Measurements from ENCODE around the gene KCNJ12. TPM values are rescaled to one million over a fixed set of nuclear protein-coding genes. Genes with fewer than 3 reads are reported as not detected.
"Not testable (repeated sequence)": the region's sequence is repeated elsewhere in the genome, so short reads cannot be mapped to it uniquely, and the experiment has no call there.

The KCNJ12 gene
- total RNA-seq, 4 donors from 2014 or later = 3.8 to 14.2 (median 6.3) TPM

DNA sequence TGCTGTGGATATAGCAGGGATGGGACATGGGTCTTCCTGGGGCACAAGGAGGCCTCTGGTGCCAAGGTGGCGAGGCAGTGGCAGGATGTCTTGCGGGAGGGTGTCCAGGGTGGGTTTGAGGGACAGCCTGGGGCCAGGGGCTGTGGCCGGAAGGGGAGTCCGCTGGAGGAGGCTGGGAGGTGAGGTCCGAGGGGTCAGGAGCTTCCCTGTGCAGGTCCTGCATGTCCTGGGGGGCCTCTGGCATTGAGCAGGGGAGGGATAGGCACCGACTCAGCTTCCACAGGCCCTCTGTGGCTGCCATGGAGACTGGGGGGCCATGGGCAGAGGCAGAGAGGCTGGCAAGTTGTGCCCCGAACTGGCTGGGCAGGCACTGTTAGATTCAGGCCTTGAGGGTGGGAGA lies 38.5 kb downstream of the KCNJ12 start:
- intact Hi-C loops (cut with DNase I; ENCODE audit: low total_unique reads); DNase-seq (ENCODE audit: low spot score in 2 of 2); H3K4me3 ChIP-seq (ENCODE audit: low read depth, poor library complexity, severe bottlenecking): not testable (repeated sequence)
- 78 to 80% methylated on average over 7 of the region's 7 CpGs for WGBS, 2 donors

DNA sequence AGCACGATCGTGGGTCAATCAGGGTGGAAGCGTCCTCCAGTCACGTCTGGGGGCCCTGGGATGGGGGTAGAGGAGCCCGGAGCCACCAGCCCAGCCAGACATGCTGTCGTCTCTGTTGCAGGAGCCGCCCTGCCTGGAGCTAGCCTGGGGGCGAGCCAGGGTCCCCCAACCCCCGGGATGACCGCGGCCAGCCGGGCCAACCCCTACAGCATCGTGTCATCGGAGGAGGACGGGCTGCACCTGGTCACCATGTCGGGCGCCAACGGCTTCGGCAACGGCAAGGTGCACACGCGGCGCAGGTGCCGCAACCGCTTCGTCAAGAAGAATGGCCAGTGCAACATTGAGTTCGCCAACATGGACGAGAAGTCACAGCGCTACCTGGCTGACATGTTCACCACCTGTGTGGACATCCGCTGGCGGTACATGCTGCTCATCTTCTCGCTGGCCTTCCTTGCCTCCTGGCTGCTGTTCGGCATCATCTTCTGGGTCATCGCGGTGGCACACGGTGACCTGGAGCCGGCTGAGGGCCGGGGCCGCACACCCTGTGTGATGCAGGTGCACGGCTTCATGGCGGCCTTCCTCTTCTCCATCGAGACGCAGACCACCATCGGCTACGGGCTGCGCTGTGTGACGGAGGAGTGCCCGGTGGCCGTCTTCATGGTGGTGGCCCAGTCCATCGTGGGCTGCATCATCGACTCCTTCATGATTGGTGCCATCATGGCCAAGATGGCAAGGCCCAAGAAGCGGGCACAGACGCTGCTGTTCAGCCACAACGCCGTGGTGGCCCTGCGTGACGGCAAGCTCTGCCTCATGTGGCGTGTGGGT lies 39.2 kb downstream of the KCNJ12 start:
- WGBS, 2 donors = 86 to 93% methylated on average over 39 to 42 of the region's 58 CpGs

DNA sequence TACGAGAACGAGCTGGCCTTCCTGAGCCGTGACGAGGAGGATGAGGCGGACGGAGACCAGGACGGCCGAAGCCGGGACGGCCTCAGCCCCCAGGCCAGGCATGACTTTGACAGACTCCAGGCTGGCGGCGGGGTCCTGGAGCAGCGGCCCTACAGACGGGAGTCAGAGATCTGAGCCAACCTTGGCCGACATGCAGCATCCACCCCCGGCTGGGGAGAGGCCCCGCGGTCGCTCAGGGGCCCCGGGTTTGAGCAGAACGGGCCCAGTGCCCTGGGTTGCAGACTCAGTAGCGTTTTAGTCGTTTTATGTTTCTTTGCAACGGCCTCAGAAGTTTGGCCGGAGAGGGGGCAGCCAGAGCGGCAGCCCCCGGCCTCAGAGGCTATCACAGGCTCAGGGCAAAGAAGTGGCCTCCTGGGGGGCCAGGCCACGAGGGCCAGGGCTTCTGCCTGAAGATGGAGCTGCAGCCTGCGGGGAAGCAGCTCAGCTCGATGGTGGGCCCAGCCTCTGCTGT lies 40.4 kb downstream of the KCNJ12 start:
- intact Hi-C loops (cut with DNase I; ENCODE audit: low total_unique reads); DNase-seq (ENCODE audit: low spot score in 2 of 2); H3K4me3 ChIP-seq (ENCODE audit: low read depth, poor library complexity, severe bottlenecking): not testable (repeated sequence)
- WGBS, 2 donors = 77% methylated on average over 14 to 30 of the region's 30 CpGs

More for the DNA sequence above, 39.2 kb downstream of the KCNJ12 start:
- DNase-seq (ENCODE audit: low spot score in 2 of 2); H3K4me3 ChIP-seq (ENCODE audit: low read depth, poor library complexity, severe bottlenecking); intact Hi-C loops (cut with DNase I; ENCODE audit: low total_unique reads): not testable (repeated sequence)

DNA sequence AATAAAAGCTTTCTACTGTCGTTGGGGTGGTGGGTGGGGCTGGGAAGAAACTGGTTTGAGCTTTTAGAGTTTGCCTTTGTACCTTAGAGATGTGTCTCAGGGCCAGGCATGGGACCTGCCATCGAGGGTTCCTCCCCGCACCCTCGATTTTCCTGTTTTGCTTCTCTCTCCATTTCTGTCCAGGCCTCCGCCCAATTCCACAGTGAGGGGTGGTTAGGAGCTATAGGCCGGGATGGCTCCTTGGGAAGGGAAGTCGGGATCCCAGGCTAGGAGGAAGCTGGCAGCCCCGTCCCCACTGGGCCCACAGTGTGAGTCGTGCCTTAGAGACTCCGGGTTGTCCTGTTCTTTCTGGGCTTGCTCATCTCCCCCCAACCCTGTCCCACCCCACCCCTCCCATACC lies 41.2 kb downstream of the KCNJ12 start:
- H3K4me3 ChIP-seq (ENCODE audit: low read depth, poor library complexity, severe bottlenecking); intact Hi-C loops (cut with DNase I; ENCODE audit: low total_unique reads): not testable (repeated sequence)
- DNase-seq (ENCODE audit: low spot score in 2 of 2) = peak in 1 of 2 donors; percentile 79
- 66 to 72% methylated on average over 10 of the region's 10 CpGs for WGBS, 2 donors

DNA sequence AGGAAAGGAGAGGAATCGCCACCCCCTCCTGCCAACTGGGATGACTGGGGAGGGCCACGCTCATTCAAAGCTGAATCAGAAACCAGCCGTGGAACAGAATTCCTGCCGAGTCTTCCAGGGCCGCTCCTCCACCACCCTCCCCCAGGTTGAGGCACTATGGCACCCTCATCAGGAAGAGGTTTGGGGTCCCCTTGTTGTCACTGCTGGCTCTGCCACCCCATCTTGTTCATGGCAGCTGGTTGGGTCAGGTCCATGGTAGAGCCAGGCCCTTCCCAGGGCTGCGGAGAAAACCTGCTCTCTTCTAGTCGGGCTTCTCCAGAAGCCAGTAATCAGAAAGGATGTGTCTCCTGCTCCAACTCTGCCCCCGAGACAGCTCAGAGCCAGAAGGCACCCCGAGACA lies 41.8 kb downstream of the KCNJ12 start:
- intact Hi-C loops (cut with DNase I; ENCODE audit: low total_unique reads) = no loop called here
- WGBS, 2 donors = 86 to 98% methylated on average over 7 to 8 of the region's 9 CpGs

DNA sequence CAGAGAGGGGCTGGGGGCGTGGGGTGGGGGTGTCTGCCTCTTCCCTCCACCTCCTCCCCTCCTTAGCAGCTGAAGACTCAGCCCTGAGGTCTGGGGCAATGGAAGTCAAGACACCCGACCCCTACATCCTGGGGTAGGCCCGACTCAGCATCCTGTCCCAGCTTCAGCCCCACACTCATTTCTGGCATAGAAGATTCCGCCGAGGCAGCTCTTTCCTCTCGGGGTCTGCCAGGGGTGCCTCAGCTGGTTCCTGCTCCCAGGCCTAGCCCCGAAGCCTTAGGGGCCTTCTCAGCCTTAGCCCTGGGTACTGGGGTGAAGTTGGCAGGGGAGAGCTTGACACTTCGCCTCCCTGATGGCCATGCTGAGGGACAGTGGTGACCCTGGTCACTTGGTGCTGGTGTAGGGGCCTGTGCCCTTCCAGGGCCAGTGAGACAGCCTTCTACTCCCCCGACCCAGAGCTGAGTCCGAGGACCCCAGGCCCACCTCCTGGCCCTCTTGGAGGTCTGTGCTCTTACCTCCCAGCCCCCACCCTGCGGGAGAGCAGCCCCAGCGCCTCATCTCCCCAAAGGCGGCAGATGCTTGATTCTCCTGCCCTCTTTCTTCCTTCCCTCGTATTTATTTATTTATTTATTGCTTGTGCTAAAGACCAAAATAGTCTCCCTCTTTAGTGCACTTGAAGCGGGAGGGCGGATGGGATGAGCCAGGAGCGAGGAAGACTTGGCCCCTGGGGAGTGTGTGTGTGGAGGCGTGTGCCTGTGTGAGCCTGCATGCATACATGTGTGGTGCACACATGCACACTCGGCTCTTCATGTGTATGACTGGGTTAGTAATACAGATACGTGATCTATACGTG lies 42.5 kb downstream of the KCNJ12 start:
- WGBS, 2 donors = 76 to 83% methylated on average over 19 to 21 of the region's 21 CpGs
- intact Hi-C loops (cut with DNase I; ENCODE audit: low total_unique reads) = no loop called here
- TF ChIP-seq POLR2A (IDR thresholded peaks at IDR 0.05) = no peak
- TF ChIP-seq, protein P1, sequence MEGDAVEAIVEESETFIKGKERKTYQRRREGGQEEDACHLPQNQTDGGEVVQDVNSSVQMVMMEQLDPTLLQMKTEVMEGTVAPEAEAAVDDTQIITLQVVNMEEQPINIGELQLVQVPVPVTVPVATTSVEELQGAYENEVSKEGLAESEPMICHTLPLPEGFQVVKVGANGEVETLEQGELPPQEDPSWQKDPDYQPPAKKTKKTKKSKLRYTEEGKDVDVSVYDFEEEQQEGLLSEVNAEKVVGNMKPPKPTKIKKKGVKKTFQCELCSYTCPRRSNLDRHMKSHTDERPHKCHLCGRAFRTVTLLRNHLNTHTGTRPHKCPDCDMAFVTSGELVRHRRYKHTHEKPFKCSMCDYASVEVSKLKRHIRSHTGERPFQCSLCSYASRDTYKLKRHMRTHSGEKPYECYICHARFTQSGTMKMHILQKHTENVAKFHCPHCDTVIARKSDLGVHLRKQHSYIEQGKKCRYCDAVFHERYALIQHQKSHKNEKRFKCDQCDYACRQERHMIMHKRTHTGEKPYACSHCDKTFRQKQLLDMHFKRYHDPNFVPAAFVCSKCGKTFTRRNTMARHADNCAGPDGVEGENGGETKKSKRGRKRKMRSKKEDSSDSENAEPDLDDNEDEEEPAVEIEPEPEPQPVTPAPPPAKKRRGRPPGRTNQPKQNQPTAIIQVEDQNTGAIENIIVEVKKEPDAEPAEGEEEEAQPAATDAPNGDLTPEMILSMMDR (IDR thresholded peaks at IDR 0.05) = no peak
- peak in 1 of 2 donors; percentile 52 for DNase-seq (ENCODE audit: low spot score in 2 of 2)
- H3K4me3 ChIP-seq (ENCODE audit: low read depth, poor library complexity, severe bottlenecking) = no peak overlapping the region

More for the DNA sequence above, 41.8 kb downstream of the KCNJ12 start:
- H3K4me3 ChIP-seq (ENCODE audit: low read depth, poor library complexity, severe bottlenecking) = no peak overlapping the region
- DNase-seq (ENCODE audit: low spot score in 2 of 2) = peak in 1 of 2 donors; percentile 77
- no peak for TF ChIP-seq POLR2A (IDR thresholded peaks at IDR 0.05)
- TF ChIP-seq, protein P1 (IDR thresholded peaks at IDR 0.05) = no peak

DNA sequence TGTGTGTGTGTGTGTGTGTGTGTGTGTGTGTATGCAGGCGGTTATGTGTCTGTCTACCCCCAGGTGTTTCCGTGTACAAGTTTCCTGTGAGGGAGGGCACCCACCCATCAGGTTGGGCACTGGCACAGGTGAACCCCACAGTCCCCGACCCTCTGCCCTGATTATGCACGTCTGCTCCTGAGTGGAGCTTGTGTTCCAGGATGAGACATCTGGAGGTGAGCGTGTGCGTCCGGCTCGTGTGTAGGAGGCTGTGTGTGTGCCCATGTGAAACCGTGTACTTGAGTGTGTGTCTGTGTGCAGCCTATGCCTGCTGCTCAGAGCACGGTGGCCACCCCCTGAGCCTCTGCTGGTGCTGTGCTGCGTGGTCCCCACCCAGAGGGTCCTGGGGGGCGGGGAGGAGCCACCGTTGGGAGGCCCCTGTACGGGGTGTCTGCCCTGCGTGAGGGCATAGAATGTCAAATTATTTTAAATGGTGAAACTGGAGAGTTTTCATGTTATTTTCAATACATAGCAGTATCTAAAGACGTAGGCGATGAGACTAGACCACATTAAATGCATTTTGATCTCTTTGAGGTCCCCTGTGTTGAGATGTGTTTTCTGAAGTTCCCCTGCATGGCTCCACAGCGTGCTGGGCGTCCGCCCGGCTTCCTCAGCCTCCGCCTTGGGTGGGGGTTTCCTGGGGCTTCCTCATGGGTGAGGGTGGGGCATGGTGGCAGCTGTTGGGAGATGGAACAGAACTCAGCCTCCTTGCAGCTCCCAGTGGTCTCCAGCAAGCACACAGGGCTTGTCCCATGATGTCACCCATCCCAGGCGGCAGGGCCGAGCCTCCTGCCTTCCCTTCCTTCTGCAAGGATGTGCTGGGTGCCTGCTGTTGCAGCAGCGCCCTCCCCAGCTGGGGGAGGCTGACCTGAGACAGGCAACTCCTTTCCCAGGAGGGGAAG lies 43.4 kb downstream of the KCNJ12 start:
- TF ChIP-seq, protein P1 (IDR thresholded peaks at IDR 0.05) = no peak
- no peak for TF ChIP-seq POLR2A (IDR thresholded peaks at IDR 0.05)
- 68 to 76% methylated on average over 18 to 25 of the region's 25 CpGs for WGBS, 2 donors
- intact Hi-C loops (cut with DNase I; ENCODE audit: low total_unique reads) = no loop called here
- H3K4me3 ChIP-seq (ENCODE audit: low read depth, poor library complexity, severe bottlenecking) = no peak overlapping the region
- peak in 1 of 2 donors; percentile 83 for DNase-seq (ENCODE audit: low spot score in 2 of 2)

DNA sequence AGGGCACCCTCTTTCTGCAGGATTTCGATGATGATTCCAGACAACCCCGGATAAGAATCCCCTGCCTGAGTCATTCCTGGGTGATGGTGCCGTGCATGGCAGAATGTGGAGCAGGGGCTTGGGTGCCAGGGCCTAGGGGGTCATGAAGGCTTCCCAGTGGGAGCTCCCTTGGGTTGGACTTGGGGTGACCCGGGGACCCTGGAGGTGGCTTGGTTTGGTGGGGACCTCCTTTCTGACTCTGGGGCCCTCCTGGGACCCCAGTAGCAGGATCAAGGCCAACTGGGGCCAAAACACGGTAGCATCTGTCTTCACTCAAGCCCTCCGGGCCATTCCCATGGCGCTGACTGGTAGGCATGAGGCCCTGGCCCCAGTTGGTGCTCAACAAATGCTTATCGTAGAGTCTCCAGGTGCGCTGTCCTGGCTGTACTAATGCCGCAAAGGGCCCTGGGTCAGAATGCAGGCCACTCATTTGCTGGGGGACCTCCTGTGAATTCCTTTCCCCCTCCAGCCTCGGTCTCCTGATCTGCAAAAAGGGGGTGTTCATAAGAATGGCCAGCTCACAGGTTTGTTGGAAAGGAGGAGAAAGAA lies 44.4 kb downstream of the KCNJ12 start:
- DNase-seq (ENCODE audit: low spot score in 2 of 2) = peak in 1 of 2 donors; percentile 62
- WGBS, 2 donors = 83 to 85% methylated on average over 9 to 11 of the region's 11 CpGs
- H3K4me3 ChIP-seq (ENCODE audit: low read depth, poor library complexity, severe bottlenecking); intact Hi-C loops (cut with DNase I; ENCODE audit: low total_unique reads): not testable (repeated sequence)

DNA sequence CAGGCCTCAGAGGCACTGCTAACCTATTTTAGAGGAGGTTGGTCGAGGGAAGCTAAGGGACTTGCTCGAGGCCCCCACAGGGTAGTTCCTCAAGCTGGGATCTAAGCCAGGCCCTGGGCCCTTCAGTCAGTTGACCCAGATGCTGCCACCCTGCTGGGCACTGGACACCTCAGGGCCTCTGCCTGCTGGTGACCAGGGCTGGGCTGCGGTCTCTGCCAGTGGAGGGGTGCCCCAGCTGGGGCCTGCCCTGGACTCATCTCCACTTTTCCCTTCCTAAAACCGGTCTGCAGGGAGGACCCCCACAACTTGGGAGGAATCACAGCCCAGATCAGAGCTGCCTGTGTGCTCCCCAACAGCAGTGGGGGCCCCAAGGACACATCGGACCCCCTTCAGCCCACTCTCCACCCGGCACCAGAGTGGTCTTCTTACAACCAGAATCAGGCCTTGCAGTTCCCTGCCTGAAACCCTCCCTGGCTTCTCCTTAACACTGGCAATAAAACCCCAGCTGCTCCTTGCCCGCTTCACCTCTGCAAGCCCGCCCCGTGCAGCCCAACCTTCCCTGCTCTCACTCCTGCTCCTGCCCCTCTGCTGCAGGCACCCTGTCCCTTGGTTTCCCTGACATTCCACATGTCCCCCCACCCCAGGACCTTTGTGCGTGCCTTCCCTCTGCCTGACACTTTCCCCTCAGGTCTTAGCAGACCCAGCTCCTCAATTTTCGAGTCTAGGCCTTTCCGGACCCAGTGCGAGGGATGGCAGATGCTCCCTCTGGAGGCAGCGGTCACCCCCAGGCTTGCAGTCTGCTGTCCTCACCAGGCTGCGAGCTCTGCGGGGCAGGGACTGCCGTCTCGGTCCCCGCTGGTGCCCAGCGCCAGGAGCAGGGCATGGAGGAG lies 45.5 kb downstream of the KCNJ12 start:
- 85 to 89% methylated on average over 19 to 20 of the region's 20 CpGs for WGBS, 2 donors
- peak in 1 of 2 donors; percentile 81 for DNase-seq (ENCODE audit: low spot score in 2 of 2)
- H3K4me3 ChIP-seq (ENCODE audit: low read depth, poor library complexity, severe bottlenecking); intact Hi-C loops (cut with DNase I; ENCODE audit: low total_unique reads): not testable (repeated sequence)
